HepG2 (cell line): ENCODE measurements around the gene WWP2. TPM values are rescaled to one million over a fixed set of nuclear protein-coding genes. Genes with fewer than 3 reads are reported as not detected.

ENCODE experiments used
- CEBPB ChIP-seq: IDR thresholded peaks from 2 replicates; pipeline ENCODE4 v1.6.1; 2011; ENCODE audit warnings: low read depth, low read length, improper control_type of control experiment, borderline replicate concordance
- GPN1 ChIP-seq: sonication (generic); formaldehyde crosslinking; IDR thresholded peaks from 2 replicates; pipeline ENCODE4 v1.5.1; 2020; ENCODE audit warnings: missing genetic modification reagents, borderline replicate concordance
- MTERF4 ChIP-seq: sonication (generic); formaldehyde crosslinking; IDR thresholded peaks from 2 replicates; pipeline ENCODE4 v1.8.0; 2023; ENCODE audit warnings: mild to moderate bottlenecking, missing genetic modification reagents
- RBM22 ChIP-seq: fragments of 200-400 bp; formaldehyde crosslinking; optimal IDR thresholded peaks from 2 replicates; pipeline ENCODE3; 2017; ENCODE audit warnings: mild to moderate bottlenecking, low read length, moderate library complexity
- SMAD1 ChIP-seq: sonication (generic); formaldehyde crosslinking; IDR thresholded peaks from 2 replicates; pipeline ENCODE4 v1.4.0; 2020; ENCODE audit warnings: missing genetic modification reagents, low read depth, mild to moderate bottlenecking, borderline replicate concordance
- SNAPC4 ChIP-seq: sonication (generic); formaldehyde crosslinking; IDR thresholded peaks from 2 replicates; pipeline ENCODE4 v1.4.0; 2020; ENCODE audit warnings: mild to moderate bottlenecking, missing genetic modification reagents
- ZFP37 ChIP-seq: sonication (generic); formaldehyde crosslinking; IDR thresholded peaks from 2 replicates; pipeline ENCODE4 v1.4.0; 2020; ENCODE audit warnings: missing genetic modification reagents, borderline replicate concordance
- ZNF10 ChIP-seq: sonication (generic); formaldehyde crosslinking; IDR thresholded peaks from 2 replicates; pipeline ENCODE4 v1.4.0; 2020; ENCODE audit warnings: mild to moderate bottlenecking, low read depth, missing genetic modification reagents, borderline replicate concordance
- ZNF12 ChIP-seq: sonication (generic); formaldehyde crosslinking; IDR thresholded peaks from 2 replicates; pipeline ENCODE4 v1.5.0; 2020; ENCODE audit warnings: missing genetic modification reagents
- ZNF18 ChIP-seq: sonication (generic); formaldehyde crosslinking; IDR thresholded peaks from 2 replicates; pipeline ENCODE4 v1.8.0; 2022; ENCODE audit warnings: mild to moderate bottlenecking, missing genetic modification reagents; ENCODE audit not compliant: insufficient replicate concordance
- ZNF280D ChIP-seq: sonication (generic); formaldehyde crosslinking; IDR thresholded peaks from 2 replicates; pipeline ENCODE4 v1.5.1; 2020; ENCODE audit warnings: mild to moderate bottlenecking, missing genetic modification reagents
- ZNF550 ChIP-seq: sonication (generic); formaldehyde crosslinking; IDR thresholded peaks from 2 replicates; pipeline ENCODE4 v1.4.0; 2020; ENCODE audit warnings: mild to moderate bottlenecking, missing genetic modification reagents, borderline replicate concordance
- ZNF580 ChIP-seq: IDR thresholded peaks from 2 replicates; pipeline ENCODE4 v1.6.1; 2016; ENCODE audit warnings: low read depth, borderline replicate concordance
- ZNF670 ChIP-seq: sonication (generic); formaldehyde crosslinking; IDR thresholded peaks from 2 replicates; pipeline ENCODE4 v1.8.0; 2022; ENCODE audit warnings: mild to moderate bottlenecking, missing genetic modification reagents, borderline replicate concordance
- polyA plus RNA-seq, 8 experiments: library from polyadenylated mRNA; depleted of rRNA in 3 of 8; stranded (reverse) in 7 of 8; unstranded in 1 of 8; fragments of >200 nt; fragmentation: Illumina TruSeq in 4 of 8; extraction: Trizol in 4 of 8; gene quantifications; 2 replicates each; pipeline versions ENCODE4 v1.2.1 to v1.2.3, GENCODE V29; 2011 to 2016; ENCODE audit warnings: low read depth in 4 of 8, missing spikeins in 1 of 8, mixed read lengths in 1 of 8; ENCODE audit not compliant: insufficient read depth in 1 of 8
- total RNA-seq, 5 experiments: library from RNA; depleted of rRNA; stranded (reverse); fragments of >200 nt; fragmentation: Illumina TruSeq; extraction: Trizol; gene quantifications; 2 replicates each; pipeline ENCODE4 v1.2.3, GENCODE V29; 2016; ENCODE audit warnings: low read depth in 1 of 5

The WWP2 gene
- total and polyA plus RNA-seq, 2 of the 13 experiments (the other 11 are each of a cell fraction or from before 2014, with no cell fraction given): 11.4 to 28.2 TPM

GRCh38 chr16:69726313-69727060 is 35.6 kb upstream of the WWP2 start, which contains the start of gene NQO1 (continued):
- peak; percentile 54; the same call in 1 of the 2 replicates for TF ChIP-seq ZNF280D (CRISPR knock-in tag)
- TF ChIP-seq ZNF12: no peak
- no peak for TF ChIP-seq MTERF4 (CRISPR knock-in tag)
- TF ChIP-seq ZNF670 (CRISPR knock-in tag): peak; percentile 79
- no peak for TF ChIP-seq CEBPB
- no peak for TF ChIP-seq SNAPC4 (CRISPR knock-in tag)
- peak; percentile 35; the same call in 1 of the 2 replicates for TF ChIP-seq ZNF580 (CRISPR knock-in tag)
- no peak for TF ChIP-seq GPN1 (CRISPR knock-in tag)
- peak; percentile 89 for TF ChIP-seq RBM22
- TF ChIP-seq SMAD1 (CRISPR knock-in tag): no peak
- TF ChIP-seq ZNF18 (CRISPR knock-in tag): peak; percentile 60
- TF ChIP-seq ZNF550: no peak
- TF ChIP-seq ZFP37 (CRISPR knock-in tag): no peak
- no peak for TF ChIP-seq ZNF10 (CRISPR knock-in tag)
